H1 (cell line): Measurements from ENCODE around the gene SIGLECL1. TPM values are rescaled to one million over a fixed set of nuclear protein-coding genes. Genes with fewer than 3 reads are reported as not detected.
A peak's percentile ranks its signal among the peaks of the same experiment; 100 is the strongest.
"Not testable (repeated sequence)": the region's sequence is repeated elsewhere in the genome, so short reads cannot be mapped to it uniquely, and the experiment has no call there.

Experiments
- CTCF ChIA-PET: fragments of 300-600 bp; sonication (Branson Sonifier 250); formaldehyde crosslinking; loops from one replicate; lab custom pipeline; 2021; ENCODE audit not compliant: partially characterized antibody; lab: Charles Lee
- POLR2A ChIA-PET: fragments of 300-600 bp; sonication (Branson Sonifier 250); formaldehyde crosslinking; loops from one replicate; lab custom pipeline; 2021; ENCODE audit warnings: inconsistent platforms; ENCODE audit not compliant: partially characterized antibody; lab: Charles Lee
- DNase-seq, 2 experiments: peaks; one replicate each; pipeline versions ENCODE4 v3.0.0 to v3.0.0-alpha.2; 2010 to 2022; ENCODE audit warnings: low spot score in 2 of 2, low read depth in 1 of 2, mixed read lengths in 1 of 2
- FAIRE-seq: peaks from 2 replicates; lab custom pipeline; 2011; peaks lifted over from hg19 to GRCh38; lab: Jason Lieb, UNC
- H2AFZ ChIP-seq: 2 replicates; pipeline ENCODE4 v1.8.1; 2012; ENCODE audit warnings: low read length, inconsistent platforms
- H2AK5ac ChIP-seq: 2 replicates; pipeline ENCODE4 v1.6.1; 2013; ENCODE audit warnings: low read depth, low read length
- H2BK120ac ChIP-seq: replicated peaks from 2 replicates; pipeline ENCODE3; 2013; ENCODE audit warnings: low read depth, low read length, inconsistent platforms
- H2BK12ac ChIP-seq: 2 replicates; pipeline ENCODE4 v1.6.1; 2013; ENCODE audit warnings: low read depth, low read length
- H2BK15ac ChIP-seq: 2 replicates; pipeline ENCODE4 v1.6.1; 2013; ENCODE audit warnings: low read length
- H2BK20ac ChIP-seq: 2 replicates; pipeline ENCODE4 v1.6.1; 2013; ENCODE audit warnings: low read length
- H2BK5ac ChIP-seq: 2 replicates; pipeline ENCODE4 v1.6.1; 2013; ENCODE audit warnings: low read depth, low read length
- H3K14ac ChIP-seq: 2 replicates; pipeline ENCODE4 v1.6.1; 2013; ENCODE audit warnings: inconsistent platforms; ENCODE audit not compliant: insufficient read length
- H3K18ac ChIP-seq: 2 replicates; pipeline ENCODE4 v1.6.1; 2013; ENCODE audit warnings: low read length; ENCODE audit errors: extremely low read depth
- H3K23ac ChIP-seq: 2 replicates; pipeline ENCODE4 v1.6.1; 2013; ENCODE audit warnings: inconsistent platforms; ENCODE audit not compliant: insufficient read length
- H3K23me2 ChIP-seq: 2 replicates; pipeline ENCODE4 v1.6.1; 2013; ENCODE audit warnings: low read depth, low read length
- H3K27ac ChIP-seq: 2 replicates; pipeline ENCODE4 v1.6.1; 2011; ENCODE audit warnings: low read depth, low read length, inconsistent platforms
- H3K27me3 ChIP-seq, 4 experiments: replicated peaks in 1 of 4; 1 replicate in 1 of 4; 2 replicates in 3 of 4; pipeline versions ENCODE4 v1.6.1 to v1.8.1; 2011 to 2013; ENCODE audit warnings: low read length in 3 of 4, mild to moderate bottlenecking in 3 of 4, inconsistent platforms in 2 of 4, mixed read lengths in 2 of 4, moderate library complexity in 1 of 4; ENCODE audit not compliant: control insufficient read depth in 3 of 4, insufficient read depth in 3 of 4; ENCODE audit errors: extremely low read depth in 1 of 4
- H3K36me3 ChIP-seq, 4 experiments: 2 replicates each; pipeline versions ENCODE4 v1.6.1 to v1.8.1; 2011 to 2013; ENCODE audit warnings: mild to moderate bottlenecking in 4 of 4, low read length in 3 of 4, moderate library complexity in 2 of 4, control low read depth in 1 of 4, inconsistent platforms in 1 of 4; ENCODE audit not compliant: insufficient read depth in 4 of 4, control insufficient read depth in 2 of 4
- H3K4ac ChIP-seq: replicated peaks from 2 replicates; pipeline ENCODE3; 2013; ENCODE audit warnings: low read length, low read depth, mixed read lengths, inconsistent platforms; ENCODE audit not compliant: insufficient read length
- H3K4me1 ChIP-seq, 4 experiments: replicated peaks in 1 of 4; 1 replicate in 1 of 4; 2 replicates in 3 of 4; pipeline versions ENCODE4 v1.6.1 to v1.8.1; 2011 to 2013; ENCODE audit warnings: low read length in 3 of 4, inconsistent platforms in 2 of 4, mixed read lengths in 1 of 4; ENCODE audit not compliant: insufficient read depth in 4 of 4, control insufficient read depth in 3 of 4
- H3K4me2 ChIP-seq, 2 experiments: 2 replicates each; pipeline versions ENCODE4 v1.6.1 to v1.8.1; 2011 to 2013; ENCODE audit warnings: low read depth in 2 of 2, low read length in 2 of 2, control low read depth in 1 of 2, inconsistent platforms in 1 of 2, mild to moderate bottlenecking in 1 of 2; ENCODE audit not compliant: insufficient read depth in 1 of 2
- H3K4me3 ChIP-seq, 4 experiments: fragments of 200-600, 300-600 bp in 1 of 4; sonication (generic), shearing (Covaris generic), sonication (Bioruptor Twin) in 1 of 4; 2 replicates each; pipeline versions ENCODE4 v1.5.1 to v1.8.1; 2011 to 2016; ENCODE audit warnings: low read length in 4 of 4, low read depth in 3 of 4, control low read depth in 2 of 4, inconsistent platforms in 2 of 4, mild to moderate bottlenecking in 2 of 4, mixed read lengths in 1 of 4, moderate library complexity in 1 of 4; ENCODE audit not compliant: insufficient read depth in 2 of 4; ENCODE audit errors: extremely low read depth in 1 of 4
- H3K56ac ChIP-seq: replicated peaks from 2 replicates; pipeline ENCODE3; 2013; ENCODE audit warnings: low read depth, mild to moderate bottlenecking, mixed read lengths, low read length, inconsistent platforms; ENCODE audit not compliant: insufficient read length
- H3K79me1 ChIP-seq: 2 replicates; pipeline ENCODE4 v1.6.1; 2013; ENCODE audit warnings: low read depth, low read length, control low read depth
- H3K79me2 ChIP-seq, 2 experiments: 2 replicates each; pipeline versions ENCODE4 v1.6.1 to v1.8.1; 2012 to 2013; ENCODE audit warnings: low read length in 2 of 2, mild to moderate bottlenecking in 2 of 2, inconsistent platforms in 1 of 2; ENCODE audit not compliant: insufficient read depth in 2 of 2, control insufficient read depth in 1 of 2
- H3K9ac ChIP-seq, 4 experiments: replicated peaks in 1 of 4; 1 replicate in 1 of 4; 2 replicates in 3 of 4; pipeline versions ENCODE4 v1.6.1 to v1.8.1; 2011 to 2013; ENCODE audit warnings: low read depth in 3 of 4, low read length in 3 of 4, control low read depth in 2 of 4, mild to moderate bottlenecking in 2 of 4, moderate library complexity in 2 of 4, inconsistent platforms in 1 of 4; ENCODE audit errors: extremely low read depth in 1 of 4
- H3K9me3 ChIP-seq, 2 experiments: 2 replicates each; pipeline versions ENCODE4 v1.6.1 to v1.8.1; 2012 to 2013; ENCODE audit warnings: mild to moderate bottlenecking in 2 of 2, moderate library complexity in 2 of 2, control low read depth in 1 of 2, inconsistent platforms in 1 of 2, low read depth in 1 of 2, low read length in 1 of 2, mixed read lengths in 1 of 2; ENCODE audit not compliant: insufficient read depth in 2 of 2
- H4K20me1 ChIP-seq, 2 experiments: replicated peaks in 1 of 2; 2 replicates each; pipeline versions ENCODE3 to v1.8.1; 2011 to 2013; ENCODE audit warnings: inconsistent platforms in 2 of 2, low read length in 2 of 2, mild to moderate bottlenecking in 1 of 2; ENCODE audit not compliant: insufficient read depth in 2 of 2, control insufficient read depth in 1 of 2
- H4K5ac ChIP-seq: 2 replicates; pipeline ENCODE4 v1.6.1; 2013; ENCODE audit warnings: low read length, low read depth, mixed read lengths, inconsistent platforms; ENCODE audit not compliant: insufficient read length
- H4K8ac ChIP-seq: 2 replicates; pipeline ENCODE4 v1.8.0; 2013; ENCODE audit warnings: mild to moderate bottlenecking, moderate library complexity, low read length, inconsistent platforms; ENCODE audit not compliant: insufficient read depth; ENCODE audit errors: extremely low read depth
- H4K91ac ChIP-seq: replicated peaks from 2 replicates; pipeline ENCODE3; 2013; ENCODE audit warnings: low read length, mixed read lengths, inconsistent platforms; ENCODE audit not compliant: insufficient read length
- WGBS, 2 experiments: shearing (Covaris generic) in 1 of 2; methylation state at CpG; one replicate each; pipeline versions ENCODE4 v1.1.6 to v1.1.7; 2013 to 2015; ENCODE audit warnings: low lambda C conversion rate in 2 of 2, mixed read lengths in 2 of 2, inconsistent platforms in 1 of 2, low coverage in 1 of 2, missing lambda C conversion rate in 1 of 2; ENCODE audit not compliant: insufficient replicate concordance in 2 of 2, insufficient coverage in 1 of 2, insufficient read length in 1 of 2; ENCODE audit errors: extremely low coverage in 1 of 2, missing lambda C conversion rate in 1 of 2; 5-methylcytosine and 5-hydroxymethylcytosine counted together
- polyA plus RNA-seq, 7 experiments: library from polyadenylated mRNA; depleted of rRNA in 3 of 7; stranded (reverse) in 5 of 7; unstranded in 2 of 7; fragments of >200 nt in 5 of 7; fragments of 200-250 nt in 2 of 7; gene quantifications; 1 replicate in 5 of 7; 2 replicates in 1 of 7; 4 replicates in 1 of 7; pipeline versions ENCODE4 v1.2.1 to v1.2.3, GENCODE V29; 2011 to 2013; ENCODE audit warnings: missing spikeins in 2 of 7, mixed read lengths in 2 of 7
- total RNA-seq: library from RNA; stranded (reverse); fragmentation: NEBNext Ultra II Directional; extraction: Animal tissue kit (Norgen Biotek cat#: 25700); gene quantifications from 2 replicates; pipeline ENCODE4 v1.2.1, GENCODE V29; 2021

SIGLECL1 gene
- total and polyA plus RNA-seq, 2 of the 8 experiments (the other 6 are each of a cell fraction or from before 2014, with no cell fraction given) = not detected

- CTCF ChIA-PET = interaction anchor here (1.1 to 1.7 kb wide), 3 partner anchors 24 to 61 kb away, joined by 4 read pairs; no protein-coding TSS in a partner anchor
- H2BK15ac ChIP-seq, H3K4ac ChIP-seq, H3K23me2 ChIP-seq, H3K4me1 ChIP-seq, H2AK5ac ChIP-seq, H3K14ac ChIP-seq, DNase-seq, H2BK12ac ChIP-seq, H3K23ac ChIP-seq, H3K27me3 ChIP-seq, H3K79me2 ChIP-seq, FAIRE-seq, H2BK5ac ChIP-seq, H2BK120ac ChIP-seq, H2BK20ac ChIP-seq, H4K5ac ChIP-seq, H4K8ac ChIP-seq, H3K27ac ChIP-seq, H3K4me3 ChIP-seq, H3K79me1 ChIP-seq, H3K18ac ChIP-seq, H3K4me2 ChIP-seq, H4K20me1 ChIP-seq, H3K56ac ChIP-seq, H3K36me3 ChIP-seq, H4K91ac ChIP-seq, POLR2A ChIA-PET, H3K9ac ChIP-seq: not testable (repeated sequence)
- Histone ChIP-seq H2AFZ (0 out of 2 replicates have a peak overlapping the region, but pooled peaks have one; percentile 70), H3K9me3 (peaks cover 15 to 21% of the 10 kb centered on the region in 2 experiments)
- 73% methylated on average over 13 of the region's 13 CpGs; no CpG with 5 or more reads in 1 of the 2 experiments for WGBS, 2 experiments
Observed at GRCh38 chr19:51210874-51211361, 40.0 kb upstream of the SIGLECL1 start.
